Karpas-422 (cell line): ENCODE results near the gene DEFB116. TPM values are rescaled to one million over a fixed set of nuclear protein-coding genes. Genes with fewer than 3 reads are reported as not detected.

Experiments used
- DNase-seq: peaks from one replicate; pipeline ENCODE4 v3.0.0-alpha.2; 2015
- H2AFZ ChIP-seq: fragments of 200-600 bp; sonication (generic); 2 replicates; pipeline ENCODE4 v1.6.1; 2014; ENCODE audit warnings: antibody characterized with exemption, low read length, mixed read lengths
- H3K27ac ChIP-seq: fragments of 200-600 bp; sonication (generic); 2 replicates; pipeline ENCODE4 v1.5.1; 2014; ENCODE audit warnings: mild to moderate bottlenecking, low read length, moderate library complexity
- H3K27me3 ChIP-seq: fragments of 200-600 bp; sonication (generic); 2 replicates; pipeline ENCODE4 v1.6.1; 2014; ENCODE audit warnings: low read length, mixed read lengths
- H3K36me3 ChIP-seq: fragments of 200-600 bp; sonication (generic); 2 replicates; pipeline ENCODE4 v1.6.1; 2014; ENCODE audit warnings: low read length, mixed read lengths; ENCODE audit not compliant: insufficient read depth
- H3K4me1 ChIP-seq: fragments of 200-600 bp; sonication (generic); 2 replicates; pipeline ENCODE4 v1.6.1; 2014; ENCODE audit warnings: mild to moderate bottlenecking, low read length, mixed read lengths
- H3K4me2 ChIP-seq: fragments of 200-600 bp; sonication (generic); 2 replicates; pipeline ENCODE4 v1.6.1; 2014; ENCODE audit warnings: low read length, low read depth, mild to moderate bottlenecking; ENCODE audit not compliant: poor library complexity, severe bottlenecking
- H3K4me3 ChIP-seq: fragments of 200-600 bp; sonication (generic); 2 replicates; pipeline ENCODE4 v1.5.1; 2014; ENCODE audit warnings: mild to moderate bottlenecking, antibody characterized with exemption, low read length, mixed read lengths
- H3K79me2 ChIP-seq: fragments of 200-600 bp; sonication (generic); 2 replicates; pipeline ENCODE4 v1.6.1; 2014; ENCODE audit warnings: mild to moderate bottlenecking, low read length, mixed read lengths
- H3K9ac ChIP-seq: fragments of 200-600 bp; sonication (generic); 2 replicates; pipeline ENCODE4 v1.6.0; 2014; ENCODE audit warnings: low read length
- H3K9me2 ChIP-seq: fragments of 200-600 bp; sonication (generic), shearing (Covaris generic); replicated peaks from 2 replicates; pipeline ENCODE4 v1.6.0; 2014; ENCODE audit warnings: mild to moderate bottlenecking, low read length, moderate library complexity; ENCODE audit not compliant: insufficient read depth
- H3K9me3 ChIP-seq: fragments of 300-700, 200-600 bp; sonication (generic); 2 replicates; pipeline ENCODE4 v1.6.1; 2014; ENCODE audit warnings: low read length, mixed read lengths
- H4K20me1 ChIP-seq: fragments of 200-600 bp; sonication (generic); 2 replicates; pipeline ENCODE4 v1.6.1; 2014; ENCODE audit warnings: mild to moderate bottlenecking, antibody characterized with exemption, low read length, low read depth; ENCODE audit not compliant: insufficient read depth
- small RNA-seq: library from RNA; depleted of rRNA; stranded (forward); fragments of <200 nt; gene quantifications from one replicate; pipeline ENCODE3, GENCODE V24; 2014
- total RNA-seq: library from RNA; depleted of rRNA; stranded (reverse); fragments of >200 nt; shearing (Covaris generic); gene quantifications from 2 replicates; pipeline ENCODE4 v1.2.3, GENCODE V29; 2014; ENCODE audit warnings: low replicate concordance; rRNA removed

Gene DEFB116
- total RNA-seq, 1 experiment from 2014 or later: not detected

- Histone ChIP-seq H3K79me2 (no peaks in the 10 kb centered on the region), H3K4me1 (no peaks in the 10 kb centered on the region), H3K9me3 (no peaks in the 10 kb centered on the region), H3K27ac (no peak overlapping the region), H2AFZ (no peak overlapping the region), H3K9ac (no peak overlapping the region), H3K4me3 (no peak overlapping the region), H3K36me3 (no peaks in the 10 kb centered on the region), H3K27me3 (no peaks in the 10 kb centered on the region), H4K20me1 (no peaks in the 10 kb centered on the region), H3K9me2 (no peaks in the 10 kb centered on the region), H3K4me2 (no peak overlapping the region)
- DNase-seq: peak; percentile 77
Measured at GRCh38 chr20:31260326-31260932, 48.0 kb downstream of the DEFB116 start.

- DNase-seq: no peak
- H3K4me3 ChIP-seq: no peak within 1 kb of the TSS
- no peaks in the 10 kb centered on the region for H3K4me1 ChIP-seq
- no peak within 1 kb of the TSS for H2AFZ ChIP-seq
- no peaks in the 10 kb centered on the region for H3K79me2 ChIP-seq
- H3K9me2 ChIP-seq: no peaks in the 10 kb centered on the region
- no peaks in the 10 kb centered on the region for H4K20me1 ChIP-seq
- no peak within 1 kb of the TSS for H3K4me2 ChIP-seq
- H3K9ac ChIP-seq: no peak within 1 kb of the TSS
- H3K36me3 ChIP-seq: no peaks in the 10 kb centered on the region
- no peak within 1 kb of the TSS for H3K27ac ChIP-seq
- no peaks in the 10 kb centered on the region for H3K9me3 ChIP-seq
- no peaks in the 10 kb centered on the region for H3K27me3 ChIP-seq
Measured at GRCh38 chr20:31257364-31257763, 51.0 kb downstream of the DEFB116 start, which contains the start of gene DEFB115. DEFB115 (plus strand) TSS chr20:31257664; CDS start chr20:31257664, 0 bp downstream.

GRCh38 chr20:31256959-31257358 is 51.4 kb downstream of the DEFB116 start:
- no peak for DNase-seq
- H2AFZ ChIP-seq: no peak overlapping the region
- no peak overlapping the region for H3K4me3 ChIP-seq
- H3K79me2 ChIP-seq: no peaks in the 10 kb centered on the region
- H3K4me1 ChIP-seq: no peaks in the 10 kb centered on the region
- H3K27ac ChIP-seq: no peak overlapping the region
- H3K9me3 ChIP-seq: no peaks in the 10 kb centered on the region
- H3K27me3 ChIP-seq: no peaks in the 10 kb centered on the region
- H3K36me3 ChIP-seq: no peaks in the 10 kb centered on the region
- no peaks in the 10 kb centered on the region for H4K20me1 ChIP-seq
- H3K9ac ChIP-seq: no peak overlapping the region
- H3K9me2 ChIP-seq: no peaks in the 10 kb centered on the region
- no peak overlapping the region for H3K4me2 ChIP-seq

Small RNA genes within 50 kb of the gene (small RNA-seq; reads per million reads assigned to genes)
- gene RNA5SP480: not detected

Other genes starting within 250 kb of the DEFB116 start
- not detected in 2 replicates for gene DEFB115, start 50.9 kb downstream of the DEFB116 start, total RNA-seq
- gene DEFB118, start 60.0 kb upstream of the DEFB116 start, total RNA-seq: not detected in 2 replicates
- gene DEFB119, start 82.0 kb upstream of the DEFB116 start, total RNA-seq: not detected in 2 replicates
- gene DEFB121, start 97.6 kb upstream of the DEFB116 start, total RNA-seq: not detected in 2 replicates
- gene DEFB123, start 132.0 kb upstream of the DEFB116 start, total RNA-seq: not detected in 2 replicates
- not detected in 2 replicates for gene DEFB124, start 166.5 kb upstream of the DEFB116 start, total RNA-seq
- gene REM1, start 166.7 kb upstream of the DEFB116 start, total RNA-seq: not detected in 2 replicates
- 54.4 and 69.6 TPM in 2 replicates for gene HM13, start 205.9 kb upstream of the DEFB116 start, total RNA-seq